HG03280 (cell line): ENCODE results near the gene TIMP2.

Experiments
- ATAC-seq: cut with Tn5 transposase; IDR thresholded peaks from one replicate; pipeline ENCODE4 v1.9.1; 2021; ENCODE audit warnings: mild to moderate bottlenecking, moderate library complexity; ENCODE audit not compliant: unreplicated experiment

Gene TIMP2

GRCh38 chr17:78840780-78841611 is 84.2 kb downstream of the TIMP2 start, which contains the start of gene USP36:
TSS of gene USP36 (minus strand) at chr17:78840814. CDS start at chr17:78836363, 4,451 bp downstream.
- peak; percentile 87 for ATAC-seq

- no peak for ATAC-seq
Observed at GRCh38 chr17:78840530-78840779, 84.7 kb downstream of the TIMP2 start.

GRCh38 chr17:78839762-78840529 is 85.2 kb downstream of the TIMP2 start:
- peak; percentile 20 for ATAC-seq

DNA sequence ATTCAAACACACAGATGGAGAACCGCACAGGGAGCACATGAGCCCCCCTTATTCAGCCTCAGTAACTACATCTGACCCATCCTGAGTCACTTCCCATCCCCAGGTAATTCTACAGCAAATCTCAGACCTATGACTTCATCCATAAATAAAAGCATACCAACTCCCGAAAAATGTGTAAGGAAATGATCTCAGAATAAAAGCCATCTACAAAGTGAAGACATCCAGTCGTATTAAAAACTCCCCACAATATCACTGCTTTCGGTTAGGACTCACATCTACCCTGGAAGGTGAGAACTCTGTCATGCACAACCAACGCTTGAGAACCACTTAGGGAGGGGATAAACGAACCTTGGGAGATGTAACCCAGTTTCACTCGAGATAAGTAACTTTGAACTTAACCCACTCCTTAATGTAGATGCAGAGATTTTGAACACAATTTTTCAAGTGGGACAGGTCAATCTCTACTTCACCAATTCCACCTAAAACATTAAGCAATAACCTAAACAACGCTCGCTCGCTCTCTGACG is 85.9 kb downstream of the TIMP2 start:
- ATAC-seq = no peak

GRCh38 chr17:78838574-78839005 is 86.6 kb downstream of the TIMP2 start:
- no peak for ATAC-seq

GRCh38 chr17:78836420-78837021 is 88.7 kb downstream of the TIMP2 start:
- ATAC-seq = no peak

DNA sequence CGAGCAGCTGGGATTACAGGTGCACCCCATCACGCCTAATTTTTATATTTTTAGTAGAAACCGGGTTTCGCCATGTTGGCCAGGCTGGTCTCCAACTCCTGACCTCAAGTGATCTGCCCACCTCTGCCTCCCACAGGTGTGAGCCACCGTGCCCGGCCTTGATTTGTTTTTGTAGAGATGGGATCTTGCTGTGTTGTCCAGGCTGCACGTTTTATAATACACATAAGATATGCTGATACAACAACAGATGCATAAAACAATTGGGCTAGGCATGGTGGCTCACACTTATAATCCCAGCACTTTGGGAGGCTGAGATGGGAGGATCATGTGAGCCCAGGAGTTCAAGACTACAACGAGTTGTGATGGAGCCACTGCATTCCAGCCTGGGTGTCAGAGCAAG is 90.6 kb downstream of the TIMP2 start:
- ATAC-seq = no peak

DNA sequence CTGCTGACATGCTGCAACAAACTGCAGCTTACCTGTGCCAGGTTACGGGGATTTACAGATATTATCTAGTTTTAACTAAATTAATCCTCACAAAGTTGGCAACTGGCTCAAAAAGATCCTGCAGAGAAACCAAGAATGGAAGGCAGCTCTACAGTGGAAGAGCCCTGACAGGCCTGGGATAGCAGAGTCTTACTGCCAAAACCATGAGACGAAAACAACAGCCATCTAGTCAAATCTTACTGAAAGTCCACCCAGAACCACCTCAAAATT is 92.7 kb downstream of the TIMP2 start:
- no peak for ATAC-seq

DNA sequence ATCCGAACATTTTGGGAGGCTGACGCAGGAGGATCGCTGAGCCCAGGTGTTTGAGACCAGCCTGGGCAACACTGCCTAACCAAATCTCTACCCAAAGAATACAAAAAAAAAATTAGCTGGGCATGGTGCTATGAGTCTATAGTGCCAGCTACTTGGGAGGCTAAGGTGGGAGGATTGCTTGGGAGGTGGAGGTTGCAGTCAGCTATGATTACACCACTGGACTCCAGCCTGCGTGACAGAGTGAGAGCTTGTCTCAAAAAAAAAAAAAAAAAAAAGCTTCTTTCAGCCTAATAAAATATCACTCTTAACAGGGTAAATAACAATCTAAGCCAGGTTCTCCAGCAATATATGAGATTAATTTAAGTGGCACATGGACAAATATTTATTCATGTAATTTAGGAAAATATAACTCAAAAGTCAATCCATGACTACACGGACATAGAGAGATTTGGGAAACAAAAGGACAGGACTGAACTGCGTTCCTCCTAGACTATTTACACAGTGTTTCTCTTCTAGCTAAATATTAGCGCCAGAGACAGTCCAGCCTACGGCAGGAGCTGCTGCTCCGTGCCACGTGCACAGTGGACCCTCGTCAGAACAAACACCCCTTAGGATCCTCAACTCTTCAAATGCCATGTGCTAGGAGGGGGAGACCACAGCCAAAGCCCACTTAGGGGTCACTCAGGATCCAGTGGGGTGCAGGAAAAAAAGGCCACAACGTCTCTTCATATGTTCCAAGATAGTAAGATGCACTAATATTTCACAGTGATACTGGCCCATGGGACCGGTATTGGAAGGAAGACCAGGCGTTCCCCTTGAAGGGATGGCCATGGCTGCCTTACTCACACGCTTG is 93.3 kb downstream of the TIMP2 start:
- ATAC-seq = no peak

DNA sequence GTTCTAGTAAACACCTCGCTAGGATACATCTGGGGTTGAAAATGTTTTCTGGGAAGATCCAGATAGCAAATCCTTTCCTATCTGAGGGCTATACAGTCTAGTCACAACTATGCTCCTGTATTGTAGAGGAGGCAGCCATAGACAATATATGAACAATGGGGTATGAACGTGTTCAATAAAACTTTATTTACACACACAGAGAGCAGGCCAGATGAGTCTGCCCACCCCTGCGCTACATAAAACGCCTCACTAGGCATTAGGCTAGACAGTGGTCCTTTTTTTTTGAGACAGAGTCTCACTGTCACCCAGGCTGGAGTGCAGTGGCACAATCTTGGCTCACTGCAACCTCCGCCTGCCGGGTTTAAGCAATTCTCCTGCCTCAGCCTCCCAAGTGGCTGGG is 95.7 kb downstream of the TIMP2 start:
- no peak for ATAC-seq

GRCh38 chr17:78828470-78829185 is 96.6 kb downstream of the TIMP2 start:
- ATAC-seq = no peak

DNA sequence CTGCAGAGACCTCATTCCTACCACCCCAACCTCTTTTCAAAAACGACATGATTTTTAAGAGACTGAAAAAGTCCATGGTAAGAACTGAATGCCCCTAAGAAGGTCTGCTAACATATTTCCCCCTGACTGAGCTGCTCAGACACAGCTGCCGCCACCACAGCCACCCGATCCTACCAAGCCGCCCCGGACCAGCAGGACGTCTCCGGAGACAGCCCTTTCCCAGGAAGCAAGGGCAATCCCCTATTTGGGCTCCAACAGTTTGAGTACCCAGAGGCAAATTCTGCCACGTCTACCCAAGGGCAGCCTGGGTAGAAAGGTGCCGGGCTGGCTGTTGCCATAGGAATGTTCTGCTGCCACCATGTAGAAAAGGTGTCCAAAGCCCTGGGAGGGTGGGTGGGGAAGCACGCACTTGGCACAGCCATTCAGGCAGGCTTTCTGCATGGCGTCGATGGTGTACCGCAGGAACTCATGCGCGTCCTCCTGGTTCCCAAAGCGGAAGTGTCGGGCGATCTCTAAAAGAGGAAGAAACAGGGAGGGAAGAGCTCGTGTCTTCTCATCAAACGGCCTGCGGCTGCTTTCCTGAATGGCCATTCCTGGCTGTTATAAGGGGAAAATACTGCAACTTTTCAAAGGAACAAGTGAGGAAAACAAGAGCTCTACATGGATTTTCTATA is 98.2 kb downstream of the TIMP2 start:
- no peak for ATAC-seq

DNA sequence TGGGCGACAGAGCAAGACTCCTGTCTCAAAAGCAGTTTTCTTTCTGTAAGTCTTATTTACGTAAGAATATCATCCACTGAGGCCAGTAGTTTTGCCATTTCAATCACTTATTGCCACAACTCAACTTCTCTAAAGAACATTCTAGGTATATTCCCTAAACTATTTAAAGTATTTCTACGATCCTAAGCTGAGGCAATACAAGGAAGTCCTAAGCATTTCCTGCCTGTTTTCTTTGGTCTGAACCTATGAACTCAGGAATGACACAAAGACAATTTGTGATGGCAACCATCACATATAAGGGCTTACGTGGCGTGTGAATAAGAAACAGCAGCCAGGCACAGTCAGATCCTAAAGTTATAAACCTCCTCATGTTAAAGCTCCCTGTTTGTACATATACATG is 98.8 kb downstream of the TIMP2 start:
- ATAC-seq = no peak

GRCh38 chr17:78825696-78826095 is 99.5 kb downstream of the TIMP2 start:
- ATAC-seq = no peak

GRCh38 chr17:78824240-78824639 is 100.9 kb downstream of the TIMP2 start:
- ATAC-seq = no peak

GRCh38 chr17:78823282-78824046 is 101.7 kb downstream of the TIMP2 start:
- no peak for ATAC-seq

GRCh38 chr17:78822552-78822951 is 102.6 kb downstream of the TIMP2 start:
- no peak for ATAC-seq

DNA sequence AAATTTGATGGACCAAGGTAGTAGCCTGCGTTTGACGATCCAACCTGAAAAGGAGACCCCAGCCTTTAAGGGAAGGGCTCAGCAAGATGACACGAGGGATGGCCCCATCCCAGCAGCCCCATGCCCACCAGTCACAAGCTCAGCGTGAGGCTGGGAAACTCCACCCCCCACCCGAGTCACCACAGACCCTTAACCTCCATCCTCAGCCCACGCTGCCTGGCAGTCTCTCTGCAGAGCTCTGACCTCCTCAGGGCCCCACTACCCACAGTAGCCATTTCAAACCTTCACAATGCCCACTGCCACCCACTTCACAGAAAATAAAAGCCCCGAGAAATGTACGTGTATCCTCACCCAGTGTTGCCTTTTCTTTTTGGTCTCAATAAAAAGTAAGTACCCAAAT is 103.2 kb downstream of the TIMP2 start:
- no peak for ATAC-seq

- no peak for ATAC-seq
Observed at GRCh38 chr17:78820841-78821240, 104.3 kb downstream of the TIMP2 start.
